Measurements from ENCODE around the gene SNCAIP.

The SNCAIP gene

GRCh38 chr5:122404653-122405362 lies 92.8 kb downstream of the SNCAIP start:
- TF ChIP-seq Cebpa-rat (IDR thresholded peaks at IDR 0.05) = no peak
- Histone ChIP-seq H3K4me1 (no peaks in the 10 kb centered on the region), H3K27ac (no peak overlapping the region), H3K27me3 (no peaks in the 10 kb centered on the region), H3K9ac (no peak overlapping the region), H4K20me1 (no peaks in the 10 kb centered on the region), H3K36me3 (no peaks in the 10 kb centered on the region), H3K4me3 (no peak overlapping the region), H3K9me3 (no peaks in the 10 kb centered on the region), H3K4me2 (no peak overlapping the region)

GRCh38 chr5:122405751-122406150 lies 93.7 kb downstream of the SNCAIP start:
- H3K9ac ChIP-seq = no peak overlapping the region
- no peaks in the 10 kb centered on the region for H3K4me1 ChIP-seq
- H3K4me2 ChIP-seq = no peak overlapping the region
- no peaks in the 10 kb centered on the region for H3K9me3 ChIP-seq
- H3K27ac ChIP-seq = no peak overlapping the region
- no peaks in the 10 kb centered on the region for H4K20me1 ChIP-seq
- no peaks in the 10 kb centered on the region for H3K36me3 ChIP-seq
- no peak for TF ChIP-seq Cebpa-rat (IDR thresholded peaks at IDR 0.05)
- no peak overlapping the region for H3K4me3 ChIP-seq
- no peaks in the 10 kb centered on the region for H3K27me3 ChIP-seq

- no peak overlapping the region for H3K9ac ChIP-seq
- no peaks in the 10 kb centered on the region for H4K20me1 ChIP-seq
- no peaks in the 10 kb centered on the region for H3K9me3 ChIP-seq
- no peaks in the 10 kb centered on the region for H3K4me1 ChIP-seq
- H3K36me3 ChIP-seq = no peaks in the 10 kb centered on the region
- H3K27ac ChIP-seq = no peak overlapping the region
- no peaks in the 10 kb centered on the region for H3K27me3 ChIP-seq
- TF ChIP-seq Cebpa-rat (IDR thresholded peaks at IDR 0.05) = no peak
- H3K4me2 ChIP-seq = no peak overlapping the region
- H3K4me3 ChIP-seq = no peak overlapping the region
Measured at GRCh38 chr5:122406181-122406580, 94.1 kb downstream of the SNCAIP start.

GRCh38 chr5:122408592-122409224 lies 96.7 kb downstream of the SNCAIP start:
- Histone ChIP-seq H4K20me1 (no peaks in the 10 kb centered on the region), H3K27me3 (no peaks in the 10 kb centered on the region), H3K9me3 (no peaks in the 10 kb centered on the region), H3K4me2 (no peak overlapping the region), H3K9ac (no peak overlapping the region), H3K36me3 (no peaks in the 10 kb centered on the region), H3K27ac (no peak overlapping the region), H3K4me3 (no peak overlapping the region), H3K4me1 (no peaks in the 10 kb centered on the region; the same call in 1 of the 2 replicates)
- TF ChIP-seq Cebpa-rat (IDR thresholded peaks at IDR 0.05) = no peak

GRCh38 chr5:122412966-122413365 lies 100.9 kb downstream of the SNCAIP start:
- Histone ChIP-seq H3K27ac (no peak overlapping the region), H3K27me3 (no peaks in the 10 kb centered on the region), H3K36me3 (no peaks in the 10 kb centered on the region), H3K4me2 (no peak overlapping the region), H3K9me3 (no peaks in the 10 kb centered on the region), H3K9ac (no peak overlapping the region), H3K4me3 (no peak overlapping the region), H3K4me1 (no peaks in the 10 kb centered on the region; the same call in 1 of the 2 replicates), H4K20me1 (no peaks in the 10 kb centered on the region)
- no peak for TF ChIP-seq Cebpa-rat (IDR thresholded peaks at IDR 0.05)

GRCh38 chr5:122413722-122414121 lies 101.7 kb downstream of the SNCAIP start:
- no peak for TF ChIP-seq Cebpa-rat (IDR thresholded peaks at IDR 0.05)
- Histone ChIP-seq H3K27ac (no peak overlapping the region), H3K9ac (no peak overlapping the region)

GRCh38 chr5:122415030-122415800 lies 103.2 kb downstream of the SNCAIP start:
- Histone ChIP-seq H3K27ac (no peak overlapping the region), H3K4me3 (no peak overlapping the region), H3K9ac (no peak overlapping the region), H3K9me3 (no peaks in the 10 kb centered on the region), H3K4me1 (no peaks in the 10 kb centered on the region; the same call in 1 of the 2 replicates), H3K36me3 (no peaks in the 10 kb centered on the region), H4K20me1 (no peaks in the 10 kb centered on the region), H3K4me2 (no peak overlapping the region), H3K27me3 (no peaks in the 10 kb centered on the region)
- no peak for TF ChIP-seq Cebpa-rat (IDR thresholded peaks at IDR 0.05)

More at GRCh38 chr5:122413722-122414121, 101.7 kb downstream of the SNCAIP start:
- no peaks in the 10 kb centered on the region; the same call in 1 of the 2 replicates for H3K4me1 ChIP-seq
- H3K36me3 ChIP-seq = no peaks in the 10 kb centered on the region
- no peak overlapping the region for H3K4me3 ChIP-seq
- no peaks in the 10 kb centered on the region for H3K27me3 ChIP-seq
- no peaks in the 10 kb centered on the region for H3K9me3 ChIP-seq
- H4K20me1 ChIP-seq = no peaks in the 10 kb centered on the region
- no peak overlapping the region for H3K4me2 ChIP-seq

- H3K9me3 ChIP-seq = no peaks in the 10 kb centered on the region
- no peaks in the 10 kb centered on the region for H3K36me3 ChIP-seq
- TF ChIP-seq Cebpa-rat (IDR thresholded peaks at IDR 0.05) = no peak
- no peak overlapping the region for H3K4me2 ChIP-seq
- H3K4me1 ChIP-seq = no peaks in the 10 kb centered on the region; the same call in 1 of the 2 replicates
- H3K9ac ChIP-seq = no peak overlapping the region
- no peak overlapping the region for H3K27ac ChIP-seq
- no peaks in the 10 kb centered on the region for H4K20me1 ChIP-seq
- no peak overlapping the region for H3K4me3 ChIP-seq
- no peaks in the 10 kb centered on the region for H3K27me3 ChIP-seq
Measured at GRCh38 chr5:122415801-122416120, 103.7 kb downstream of the SNCAIP start.

GRCh38 chr5:122419142-122419894 lies 107.3 kb downstream of the SNCAIP start:
- TF ChIP-seq Cebpa-rat (IDR thresholded peaks at IDR 0.05) = no peak
- H3K36me3 ChIP-seq = no peaks in the 10 kb centered on the region
- H3K4me3 ChIP-seq = no peak overlapping the region
- no peaks in the 10 kb centered on the region for H3K27me3 ChIP-seq
- no peak overlapping the region for H3K27ac ChIP-seq
- no peaks in the 10 kb centered on the region for H3K9me3 ChIP-seq
- H3K9ac ChIP-seq = no peak overlapping the region
- H3K4me1 ChIP-seq = no peaks in the 10 kb centered on the region
- H4K20me1 ChIP-seq = no peaks in the 10 kb centered on the region
- H3K4me2 ChIP-seq = no peak overlapping the region
